ENCODE data around the gene SHCBP1L.

SHCBP1L gene

DNA sequence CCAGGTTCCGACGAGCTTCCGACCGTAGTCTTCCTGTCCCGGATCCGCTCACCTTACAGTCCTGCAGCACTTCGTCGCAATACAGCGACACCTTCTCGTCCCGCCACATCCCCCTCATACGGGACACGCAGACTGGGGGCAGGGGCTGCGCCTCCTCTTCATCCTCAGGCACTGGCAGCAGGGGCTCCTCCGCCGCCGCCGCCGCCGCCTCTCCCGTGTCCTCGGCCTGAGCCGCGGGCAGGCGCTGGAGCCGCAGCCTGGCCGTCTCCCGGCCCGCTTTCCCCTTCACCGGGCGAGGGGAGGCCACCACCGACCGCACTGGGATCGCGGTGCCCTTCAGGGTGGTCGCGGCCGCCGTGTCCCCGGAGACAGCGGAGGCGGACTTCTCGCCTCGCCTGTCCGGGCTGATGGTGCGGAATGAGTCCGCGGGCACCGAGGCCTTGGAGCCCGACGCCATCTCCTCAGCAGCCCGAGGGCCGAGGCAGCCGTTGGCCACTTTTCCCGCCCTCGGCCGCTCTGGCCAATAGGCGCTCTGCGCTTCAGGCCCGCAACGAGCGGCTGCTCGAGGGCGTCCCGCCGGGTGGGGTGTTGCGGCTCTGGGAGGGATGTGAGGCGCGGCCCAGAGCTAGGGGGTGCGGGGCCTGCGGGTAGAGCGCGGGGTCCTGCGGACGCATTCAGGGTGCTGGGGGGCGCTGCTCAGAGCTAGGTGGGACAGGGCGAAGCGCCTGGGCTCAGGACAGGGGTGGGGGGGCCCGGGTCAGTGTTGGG, at the start of gene SHCBP1L:
SHCBP1L (minus strand) TSS at position 490 of the 768 bp plus-strand sequence; CDS start at position 457, 33 bp downstream.
- FAIRE-seq = no peak
- DNase-seq (ENCODE audit: low spot score) = no peak

DNA sequence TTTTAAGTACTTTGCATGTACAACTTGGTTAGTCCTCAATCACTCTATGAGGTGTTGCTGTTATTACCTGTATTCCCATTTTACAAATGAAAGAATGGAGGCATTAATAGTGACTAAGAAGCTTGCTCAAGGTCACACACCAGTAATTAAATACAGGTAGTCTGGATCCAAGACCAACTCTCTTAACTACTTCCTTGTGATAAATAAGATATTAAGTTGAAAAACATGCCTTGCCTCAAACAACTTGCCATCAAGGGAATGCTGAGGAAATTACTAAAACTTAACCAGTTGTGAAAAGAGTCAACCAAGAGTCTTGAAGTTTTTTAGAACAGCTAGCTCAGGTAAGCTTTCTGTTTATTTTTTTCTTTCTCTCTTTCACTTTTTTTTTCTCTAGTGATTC, 49.3 kb upstream of the SHCBP1L start:
- DNase-seq (ENCODE audit: low spot score) (peak; percentile 4), FAIRE-seq (no peak)

DNA sequence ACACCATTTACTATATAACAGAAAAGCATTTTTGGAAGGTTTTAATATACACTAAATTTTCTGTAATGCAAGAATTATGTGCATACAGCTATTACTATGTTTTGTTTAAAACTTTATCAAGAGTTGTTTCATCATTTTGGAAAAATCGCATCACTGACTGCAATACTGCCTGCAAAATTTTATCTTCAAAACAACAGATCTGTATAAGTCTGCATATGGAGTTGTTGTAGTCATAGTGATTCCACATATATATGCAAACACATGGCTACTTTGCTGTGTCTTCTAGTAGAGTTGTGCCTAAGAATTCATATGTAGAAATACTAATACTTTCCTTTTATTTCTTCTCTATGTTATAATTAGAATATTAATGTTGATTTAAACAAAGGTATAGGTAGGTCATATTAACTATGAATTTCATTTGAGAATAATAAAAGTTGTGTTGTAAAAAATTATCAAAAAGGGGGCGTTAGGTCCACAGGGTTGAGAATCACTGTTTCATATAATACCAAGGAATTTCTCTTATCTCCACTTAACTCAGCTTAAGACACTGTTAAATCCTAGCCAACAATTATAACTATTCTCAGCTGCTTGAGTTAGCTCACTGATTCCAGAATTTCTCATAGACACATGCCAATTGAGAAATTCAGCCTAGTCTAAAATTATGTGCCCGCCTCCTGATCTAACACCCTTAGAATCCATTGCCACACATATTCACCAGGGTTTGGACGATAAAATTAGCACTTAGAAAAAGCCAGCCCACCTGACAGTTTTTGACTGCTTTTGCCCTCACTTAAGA, 47.4 kb upstream of the SHCBP1L start:
- DNase-seq (ENCODE audit: low spot score) (peak; percentile 1), FAIRE-seq (no peak)

DNA sequence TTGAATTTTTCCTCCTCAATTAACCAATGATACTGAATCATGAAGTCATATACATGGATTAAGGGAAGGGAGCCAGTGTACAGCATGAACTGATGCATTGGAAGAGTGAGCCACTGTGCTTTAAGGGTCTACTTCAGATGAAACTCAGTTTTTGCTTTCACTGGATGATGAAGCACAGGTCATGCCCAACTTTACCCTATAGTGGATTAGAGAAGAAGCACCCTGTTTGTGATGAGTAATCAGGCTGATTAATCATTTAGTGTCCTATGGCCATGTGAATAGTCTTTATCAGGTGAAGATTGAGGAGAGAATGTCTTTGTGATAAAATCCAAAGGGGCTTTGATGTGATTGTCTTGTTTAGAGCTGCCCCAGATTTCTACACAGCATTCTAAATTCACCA, 45.5 kb upstream of the SHCBP1L start:
- FAIRE-seq (no peak), DNase-seq (ENCODE audit: low spot score) (peak; percentile 3)

DNA sequence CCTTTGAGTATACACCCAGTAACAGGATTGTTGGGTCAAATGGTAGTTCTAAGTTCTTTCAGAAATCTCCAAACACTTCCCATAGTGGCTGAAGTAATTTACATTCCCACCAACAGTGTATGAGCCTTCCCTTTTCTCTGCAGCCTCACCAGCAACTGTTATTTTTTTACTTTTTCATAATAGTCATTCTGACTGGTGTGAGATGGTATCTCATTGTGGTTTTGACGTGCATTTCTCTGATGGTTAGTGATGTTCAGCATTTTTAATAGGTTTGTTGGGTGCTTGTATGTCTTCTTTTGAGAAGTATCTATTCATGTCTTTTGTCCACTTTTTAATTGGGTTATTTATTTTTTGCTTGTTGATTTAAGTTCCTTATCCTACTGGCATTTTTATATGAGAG, 43.9 kb upstream of the SHCBP1L start:
- DNase-seq (ENCODE audit: low spot score) (peak; percentile 14), FAIRE-seq (peak; percentile 64)

DNA sequence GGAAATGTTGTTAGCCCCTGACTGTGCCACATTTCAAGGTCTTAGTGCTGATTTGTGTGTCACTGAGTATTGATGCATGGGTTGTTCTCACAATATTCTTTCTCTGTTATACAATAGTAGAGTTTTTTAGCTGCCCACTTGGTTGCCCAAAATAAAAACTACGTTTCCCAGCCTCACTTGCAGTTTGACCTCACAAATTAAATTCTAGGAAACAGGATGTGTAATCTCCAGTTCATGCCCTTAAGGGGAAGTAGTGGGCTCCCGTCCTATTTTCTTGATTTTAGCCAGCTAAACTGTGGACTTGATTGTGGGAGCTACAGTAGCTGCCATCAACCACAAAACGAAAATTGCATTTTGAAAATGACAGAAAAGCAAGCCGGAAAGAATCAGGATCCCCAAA, 42.9 kb upstream of the SHCBP1L start:
- peak; percentile 1 for DNase-seq (ENCODE audit: low spot score)
- no peak for FAIRE-seq

DNA sequence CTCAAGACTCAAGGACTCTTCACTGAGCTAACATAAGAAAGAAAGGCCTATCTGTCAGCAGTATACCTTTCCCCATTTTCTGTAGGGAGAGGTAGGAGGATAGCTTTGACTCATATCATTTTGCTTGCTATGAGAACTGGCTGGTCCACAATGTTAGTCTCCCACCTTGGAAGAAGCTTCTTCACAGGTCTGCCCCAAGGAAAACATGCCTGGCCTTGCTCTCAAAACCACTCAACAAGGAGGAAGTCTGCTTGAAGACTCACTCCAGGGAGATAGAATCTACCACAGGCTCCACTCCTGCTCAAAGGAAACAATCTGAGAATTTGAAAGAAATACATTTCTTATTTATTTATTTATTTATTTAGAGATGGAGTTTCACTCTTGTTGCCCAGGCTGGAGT, 40.8 kb upstream of the SHCBP1L start:
- FAIRE-seq (no peak), DNase-seq (ENCODE audit: low spot score) (no peak)

DNA sequence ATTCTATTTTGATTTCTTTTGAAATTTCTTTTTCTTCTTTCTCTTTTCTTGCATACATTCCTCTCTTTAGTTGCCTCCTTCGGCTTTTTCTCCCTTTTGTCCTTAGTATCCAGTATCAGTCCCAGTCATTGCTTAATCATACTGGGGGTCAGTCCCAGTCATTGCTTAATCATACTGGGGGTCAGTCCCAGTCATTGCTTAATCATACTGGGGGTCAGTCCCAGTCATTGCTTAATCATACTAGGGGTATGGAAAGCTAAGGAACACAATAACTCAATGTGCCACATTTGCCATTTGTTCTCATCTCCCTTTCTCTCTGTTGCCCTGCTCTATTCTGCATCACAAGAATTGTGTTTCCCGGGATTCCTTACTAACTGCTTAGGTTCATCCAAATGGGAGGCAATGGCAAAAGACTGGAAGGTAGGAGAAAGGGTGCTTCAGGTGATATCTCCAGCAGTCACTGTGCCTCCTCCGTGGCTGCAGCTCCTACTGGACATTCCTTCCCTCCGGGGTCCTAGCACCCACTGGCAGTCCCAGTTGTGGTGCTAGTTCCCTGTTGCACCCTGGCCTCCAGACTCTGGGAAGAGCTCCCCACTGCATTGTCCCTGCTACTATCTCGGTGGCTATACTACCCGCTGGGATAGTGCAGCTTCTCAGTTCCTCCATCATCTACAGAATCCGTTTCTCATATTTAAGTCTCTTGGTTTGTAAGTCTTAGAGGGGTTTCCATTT, 37.6 kb upstream of the SHCBP1L start:
- DNase-seq (ENCODE audit: low spot score) (peak; percentile 58), FAIRE-seq (peak; percentile 93)

DNA sequence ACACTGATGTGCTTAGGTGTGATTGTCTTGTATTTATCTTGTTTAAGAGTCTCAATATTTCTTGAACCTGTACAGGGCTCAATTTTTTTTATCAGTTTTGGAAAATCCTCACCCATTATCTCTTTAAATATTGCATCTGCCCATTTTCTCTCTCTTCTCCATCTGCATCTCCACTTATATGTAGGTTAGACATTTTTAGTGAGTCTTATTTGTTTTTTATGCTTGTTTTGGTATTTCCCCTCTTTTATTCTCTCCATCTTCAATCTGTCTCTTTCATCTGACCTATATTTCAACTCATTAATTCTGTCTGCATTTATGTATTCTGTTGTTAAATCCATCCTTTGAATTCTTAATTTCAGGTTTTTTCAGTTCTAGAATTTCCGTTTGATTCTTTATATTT, 32.9 kb upstream of the SHCBP1L start:
- FAIRE-seq (no peak), DNase-seq (ENCODE audit: low spot score) (no peak)

DNA sequence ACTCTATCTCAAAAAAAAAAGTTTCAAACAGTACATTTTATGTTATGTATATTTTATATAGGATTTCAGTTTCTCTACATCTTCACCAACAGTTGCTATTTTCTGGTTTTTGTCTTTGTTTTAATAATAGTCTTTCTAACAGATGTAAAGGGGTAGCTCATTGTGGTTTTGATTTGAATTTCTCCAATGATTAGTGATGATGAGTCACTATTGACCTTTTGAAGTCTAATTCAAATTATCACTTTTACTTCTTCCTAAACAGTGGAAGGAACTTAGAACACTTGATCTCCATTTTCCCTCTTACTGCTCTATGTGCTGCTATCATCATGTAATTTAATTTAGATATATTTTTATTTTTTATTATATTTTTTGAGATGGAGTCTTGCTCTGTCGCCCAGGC, 31.7 kb upstream of the SHCBP1L start:
- FAIRE-seq = peak; percentile 74

DNA sequence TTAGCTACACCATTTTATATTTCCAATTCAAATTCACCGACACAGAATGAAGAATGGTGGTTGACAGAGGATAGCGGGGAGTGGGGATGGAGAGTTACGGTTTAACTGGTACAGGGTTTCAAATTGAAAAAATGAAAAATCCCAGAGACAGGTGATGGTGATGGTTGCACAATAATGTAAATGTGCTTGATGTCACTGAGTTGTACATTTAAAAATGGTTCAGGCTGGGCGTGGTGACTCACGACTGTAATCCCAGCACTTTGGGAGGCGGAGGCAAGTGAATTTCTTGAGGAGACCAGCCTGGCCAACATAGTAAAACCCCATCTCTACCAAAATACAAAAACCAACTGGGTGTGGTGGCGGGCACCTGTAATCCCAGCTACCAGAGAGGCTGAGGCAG, 31.2 kb upstream of the SHCBP1L start:
- DNase-seq (ENCODE audit: low spot score) = no peak
- no peak for FAIRE-seq

More for the DNA sequence above, 31.7 kb upstream of the SHCBP1L start:
- no peak for DNase-seq (ENCODE audit: low spot score)

DNA sequence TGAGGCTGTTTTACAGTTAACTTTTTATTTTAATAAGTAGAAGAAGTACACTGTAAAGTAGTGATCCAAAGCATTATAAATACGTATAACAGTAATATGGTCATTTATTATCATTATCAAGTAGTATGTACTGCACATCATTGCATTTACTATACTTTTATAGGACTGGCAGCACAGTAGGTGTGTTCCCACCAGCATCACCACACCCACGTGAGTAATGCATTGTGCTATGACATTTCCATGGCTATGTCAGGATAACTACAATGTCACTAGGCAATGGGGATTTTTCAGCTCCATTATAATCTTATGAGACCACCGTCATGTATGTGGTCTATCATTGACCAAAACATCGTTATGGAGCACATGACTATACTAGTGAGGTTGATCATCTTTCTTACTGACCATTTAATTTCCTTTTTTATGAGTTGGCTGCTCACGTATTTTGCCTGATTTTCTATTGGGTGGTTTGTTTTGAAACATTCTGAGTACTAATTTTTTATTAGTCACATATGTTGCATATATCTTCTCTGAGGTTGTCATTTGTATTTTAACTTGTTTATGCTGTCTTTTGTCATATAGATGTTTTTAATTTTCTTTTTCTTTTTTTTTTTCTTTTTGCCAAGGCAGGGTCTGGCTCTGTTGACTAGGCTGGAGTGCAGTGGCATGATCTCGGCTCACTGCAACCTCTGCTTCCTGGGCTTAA, 25.3 kb upstream of the SHCBP1L start:
- FAIRE-seq (no peak), DNase-seq (ENCODE audit: low spot score) (no peak)

DNA sequence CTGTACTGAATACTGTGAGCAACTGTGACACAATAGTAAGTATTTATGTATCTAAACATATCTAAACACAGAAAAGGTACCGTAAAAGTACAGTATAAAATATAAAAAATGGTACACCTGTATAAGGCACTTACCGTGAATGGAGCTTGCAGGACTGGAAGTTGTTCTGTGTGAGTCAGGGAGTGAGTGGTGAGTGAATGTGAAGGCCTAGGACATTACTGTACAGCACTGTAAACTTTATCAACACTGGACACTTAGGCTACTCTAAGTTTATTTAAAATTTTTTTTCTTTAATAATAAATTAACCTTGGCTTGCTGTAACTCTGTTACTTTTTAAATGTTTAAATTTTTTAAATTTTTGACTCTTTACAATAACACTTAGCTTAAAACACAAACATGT, 24.5 kb upstream of the SHCBP1L start:
- DNase-seq (ENCODE audit: low spot score) (no peak), FAIRE-seq (no peak)

DNA sequence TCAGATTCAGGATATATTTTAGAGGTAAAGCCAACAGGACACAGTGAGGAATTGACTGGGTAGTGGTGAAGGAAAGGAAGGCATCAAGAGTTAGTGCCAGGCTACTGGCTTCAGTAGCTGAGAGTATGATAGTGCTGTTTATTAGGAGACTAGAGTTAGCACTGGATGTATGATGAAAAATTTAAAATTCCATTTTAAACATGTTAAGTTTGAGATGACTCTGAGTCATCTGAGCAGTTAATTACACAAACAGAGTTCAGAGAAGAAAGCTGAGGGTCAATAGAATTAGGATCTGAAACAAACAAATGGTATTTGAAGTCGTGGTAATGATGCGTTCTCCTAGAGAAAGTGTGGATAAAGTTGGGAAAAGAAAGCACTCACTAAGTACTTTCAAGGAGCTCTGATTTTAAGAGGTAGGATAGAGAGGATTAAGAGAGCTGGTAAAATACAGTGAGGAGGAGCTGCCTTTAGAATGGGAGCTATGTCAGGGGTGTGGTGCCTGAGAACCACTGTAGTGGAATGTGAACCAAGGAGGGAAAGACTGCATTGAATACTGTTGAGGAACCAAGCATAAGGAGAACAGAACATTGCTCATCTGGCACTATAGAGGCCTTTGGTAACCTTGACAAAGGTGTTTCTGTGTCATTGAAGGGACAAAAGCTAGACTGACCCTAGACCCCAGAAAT, 21.7 kb upstream of the SHCBP1L start:
- no peak for FAIRE-seq
- DNase-seq (ENCODE audit: low spot score) = no peak

DNA sequence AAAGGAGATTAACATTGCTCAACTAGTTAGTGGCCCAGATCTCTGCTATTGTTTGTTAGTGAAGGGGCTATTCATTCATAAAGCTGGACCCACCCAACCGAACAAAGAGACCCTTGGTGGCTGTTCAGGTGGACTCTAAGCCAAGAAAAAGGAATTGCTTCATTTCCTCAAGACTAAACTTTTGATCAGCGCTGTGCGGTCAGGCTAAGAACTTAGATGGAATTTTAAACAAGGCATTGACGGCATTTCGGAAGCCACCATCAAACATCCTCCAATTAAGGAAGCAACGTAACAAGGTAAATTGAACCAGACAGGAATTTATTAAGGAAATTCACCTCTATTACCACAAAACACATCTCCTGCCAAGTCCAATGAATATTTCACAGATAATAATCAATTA, 19.9 kb upstream of the SHCBP1L start:
- no peak for DNase-seq (ENCODE audit: low spot score)
- FAIRE-seq = no peak

DNA sequence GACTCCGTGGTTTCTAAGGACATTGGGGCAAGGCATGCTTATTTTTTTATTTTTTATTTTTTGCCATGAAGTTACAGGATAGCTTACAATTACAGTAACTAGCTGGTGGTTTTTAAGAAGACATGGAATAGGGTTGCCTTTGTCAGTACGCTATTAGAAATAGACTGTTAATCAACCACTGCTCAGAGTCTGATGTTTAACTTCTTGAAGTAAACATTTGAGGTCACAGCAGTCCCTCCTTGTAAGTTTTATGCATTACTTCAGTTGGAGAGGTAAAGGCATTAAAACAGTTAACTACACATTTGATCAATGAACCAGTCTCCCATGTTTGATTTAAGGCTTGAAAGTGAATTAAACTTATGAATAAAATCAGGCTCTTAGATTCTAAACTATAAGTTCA, 19.3 kb upstream of the SHCBP1L start:
- FAIRE-seq (no peak), DNase-seq (ENCODE audit: low spot score) (no peak)

DNA sequence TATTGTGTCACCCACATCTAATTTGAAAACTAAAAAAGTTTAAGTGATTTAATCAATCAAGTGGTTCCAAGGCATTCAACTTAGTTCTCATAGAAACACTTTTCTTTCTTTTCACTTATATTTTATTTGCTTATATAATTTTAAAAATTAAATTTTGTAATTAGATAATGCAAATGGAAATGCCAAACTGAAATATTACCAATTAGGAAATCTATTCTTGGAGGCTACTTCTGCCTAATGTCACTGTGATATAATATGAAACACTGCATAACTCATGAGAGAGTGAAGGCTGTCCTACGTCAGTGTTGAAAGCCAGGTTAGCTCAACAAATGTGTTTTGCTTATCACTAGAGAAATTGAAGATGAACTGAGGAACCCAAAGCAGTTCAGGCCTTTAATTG, 18.3 kb upstream of the SHCBP1L start:
- FAIRE-seq (no peak), DNase-seq (ENCODE audit: low spot score) (no peak)

DNA sequence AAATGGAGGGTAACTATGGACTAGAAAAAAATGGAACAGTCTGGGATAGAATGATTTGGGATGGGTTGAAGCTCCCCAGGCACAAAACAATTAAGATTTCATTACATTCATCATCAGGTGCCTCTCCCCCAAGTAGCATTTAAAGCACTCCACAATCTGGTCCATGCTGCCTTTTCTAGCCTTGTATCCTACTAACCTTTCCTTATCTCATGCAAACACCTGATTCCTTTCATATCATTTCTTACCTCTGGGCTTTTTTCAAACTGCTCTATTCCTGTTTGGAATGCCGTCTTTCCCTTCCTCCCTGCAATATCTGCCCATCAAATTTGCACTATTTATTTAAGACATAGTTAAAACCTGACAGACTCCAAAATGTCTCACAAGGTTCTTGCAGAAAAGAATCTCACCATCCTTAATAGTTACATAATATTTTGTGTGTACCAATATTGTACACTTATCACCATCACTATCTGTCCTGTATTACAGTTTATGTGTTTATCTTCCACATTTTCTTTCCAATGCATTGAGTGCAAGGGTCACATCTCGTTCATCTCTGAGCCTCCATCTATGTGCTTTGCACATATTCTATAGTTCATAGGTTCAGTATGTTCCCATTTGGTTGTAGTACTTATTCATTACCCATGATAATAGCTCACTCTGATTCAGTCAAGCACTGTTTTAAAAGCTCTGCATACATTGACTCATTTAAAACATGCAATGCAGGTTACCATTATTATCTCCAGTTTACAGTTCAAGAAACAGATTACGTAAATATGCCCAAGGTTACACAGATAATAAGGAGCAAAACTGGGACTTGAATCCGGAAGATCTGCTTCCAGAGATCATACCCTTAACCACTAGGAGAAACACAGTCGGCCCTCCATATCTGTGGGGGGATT, 16.1 kb upstream of the SHCBP1L start:
- FAIRE-seq = no peak
- DNase-seq (ENCODE audit: low spot score) = no peak

DNA sequence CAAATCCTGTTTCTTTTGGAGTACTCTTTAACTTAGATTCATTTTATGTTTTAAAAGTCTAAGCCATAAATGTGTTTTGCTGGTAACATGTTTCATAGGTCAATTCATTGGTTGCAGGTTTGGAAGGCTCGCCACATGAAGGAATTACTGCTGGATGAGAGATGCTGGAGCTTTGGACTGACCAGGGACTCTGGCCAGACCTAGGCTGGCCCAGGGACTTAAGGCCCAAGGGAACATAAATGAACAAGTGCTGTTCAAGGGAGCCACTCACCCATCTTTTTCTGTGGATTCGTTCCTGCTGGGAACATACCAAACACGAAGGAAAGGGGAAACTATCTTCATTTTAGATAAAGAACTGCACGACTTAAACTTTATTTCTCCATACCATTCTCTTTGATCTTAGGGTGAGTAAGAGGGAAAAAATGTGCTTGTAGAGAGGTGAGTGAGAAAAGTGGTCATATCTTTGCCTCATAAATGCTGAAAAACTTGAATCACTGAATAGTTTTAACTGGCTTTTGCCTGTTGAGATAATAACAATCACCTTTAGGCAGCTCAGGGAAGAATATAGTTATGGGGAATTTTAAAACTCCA, 15.3 kb upstream of the SHCBP1L start:
- peak; percentile 86 for FAIRE-seq

More for the DNA sequence above, 15.3 kb upstream of the SHCBP1L start:
- peak; percentile 82 for DNase-seq (ENCODE audit: low spot score)

Measured in RCC 7860 (cell line).